ENCODE measurements around the gene WDR93.

WDR93 gene

DNA sequence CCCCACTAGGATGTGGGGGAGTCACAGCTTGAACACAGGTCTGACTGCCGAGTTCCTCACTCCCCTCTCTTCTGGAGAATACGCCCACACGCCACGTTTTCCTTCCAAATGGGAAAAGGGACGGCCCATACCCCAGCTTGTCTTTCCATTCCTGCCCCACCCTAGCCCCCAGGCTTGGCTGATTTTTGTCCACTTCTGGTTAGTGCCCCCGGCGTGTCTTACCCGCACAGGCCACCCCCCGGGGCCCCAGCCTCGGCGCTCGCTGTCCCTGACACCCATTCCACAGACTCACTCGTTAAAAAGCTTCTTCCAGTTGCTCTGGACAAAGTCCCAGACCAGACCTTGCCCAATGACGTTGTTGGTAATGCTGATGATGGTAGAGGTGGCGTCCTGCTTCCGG lies 100.0 kb downstream of the WDR93 start:
- DNase-seq (ENCODE audit: low spot score), result no peak

GRCh38 chr15:89792106-89792805 lies 101.6 kb downstream of the WDR93 start:
- DNase-seq (ENCODE audit: low spot score), result no peak
